K562 (cell line): ENCODE results near the gene FGGY. TPM values are rescaled to one million over a fixed set of nuclear protein-coding genes. Genes with fewer than 3 reads are reported as not detected.

Source experiments
- ATAC-seq: fragments of 200-7000 bp; cut with Tn5 transposase; 3 replicates; pipeline ENCODE4 v1.9.1; 2020; ENCODE audit warnings: moderate library complexity
- BruUV-seq: library from RNA; stranded (reverse); fragments of 400-500 nt; replicated peaks from 2 replicates; lab custom pipeline; 2021; lab: Mats Ljungman, UMichigan
- CTCF ChIA-PET: fragments of 300-600 bp; formaldehyde crosslinking; extraction: SDS; loops from one replicate; lab custom pipeline; 2021; ENCODE audit warnings: low intra/inter-chr PET ratio; lab: Yijun Ruan, JAX
- POLR2A ChIA-PET: fragments of 300-600, 350-650 bp; sonication (Branson Sonifier 250); formaldehyde crosslinking; extraction: SDS; loops from one replicate; lab custom pipeline; 2021; ENCODE audit warnings: antibody characterized with exemption, inconsistent platforms; lab: Yijun Ruan, JAX
- DNase-seq, 4 experiments: peaks; one replicate each; pipeline versions ENCODE4 v3.0.0 to v3.0.0-alpha.2; 2011 to 2018; ENCODE audit warnings: low spot score in 3 of 4, mixed read lengths in 3 of 4; ENCODE audit errors: extremely low read depth in 1 of 4
- FAIRE-seq: peaks from 2 replicates; lab custom pipeline; 2011; peaks lifted over from hg19 to GRCh38; lab: Jason Lieb, UNC
- H2AFZ ChIP-seq: 2 replicates; pipeline ENCODE4 v1.6.0; 2011; ENCODE audit warnings: low read depth, low read length, control low read depth, inconsistent platforms
- H3K27ac ChIP-seq: fragments of 200-600 bp; 3 replicates; pipeline ENCODE4 v1.8.0; 2011; ENCODE audit warnings: low read depth, mild to moderate bottlenecking, control low read depth, inconsistent platforms, low read length, moderate library complexity, mixed read lengths; ENCODE audit errors: extremely low read depth
- H3K27me3 ChIP-seq, 2 experiments: fragments of 300-600 bp in 1 of 2; 2 replicates in 1 of 2; 3 replicates in 1 of 2; pipeline versions ENCODE4 v1.6.0 to v1.8.0; 2011; ENCODE audit warnings: inconsistent platforms in 2 of 2, low read length in 2 of 2, mild to moderate bottlenecking in 1 of 2, mixed read lengths in 1 of 2, moderate library complexity in 1 of 2; ENCODE audit not compliant: control insufficient read depth in 2 of 2, insufficient read depth in 2 of 2
- H3K36me3 ChIP-seq: fragments of 300-600 bp; 3 replicates; pipeline ENCODE4 v1.8.0; 2011; ENCODE audit warnings: mild to moderate bottlenecking, low read length, inconsistent platforms; ENCODE audit not compliant: control insufficient read depth, insufficient read depth
- H3K4me1 ChIP-seq, 2 experiments: fragments of 200-600 bp in 1 of 2; replicated peaks in 1 of 2; 2 replicates in 1 of 2; 3 replicates in 1 of 2; pipeline versions ENCODE4 v1.5.1 to v1.8.0; 2011; ENCODE audit warnings: inconsistent platforms in 2 of 2, low read length in 2 of 2, mild to moderate bottlenecking in 1 of 2, mixed read lengths in 1 of 2, moderate library complexity in 1 of 2; ENCODE audit not compliant: control insufficient read depth in 2 of 2, insufficient read depth in 2 of 2
- H3K4me2 ChIP-seq: 2 replicates; pipeline ENCODE4 v1.6.1; 2011; ENCODE audit warnings: low read length, control low read depth, inconsistent platforms, mixed read lengths; ENCODE audit not compliant: insufficient read depth
- H3K4me3 ChIP-seq: fragments of 200-600 bp; sonication (generic), shearing (Covaris generic); 2 replicates; pipeline ENCODE4 v1.5.1; 2016; ENCODE audit warnings: control low read depth, inconsistent platforms
- H3K79me2 ChIP-seq: fragments of 200-600 bp; 3 replicates; pipeline ENCODE4 v1.8.0; 2011; ENCODE audit warnings: low read length, inconsistent platforms; ENCODE audit not compliant: control insufficient read depth, insufficient read depth
- H3K9ac ChIP-seq, 2 experiments: 2 replicates each; pipeline versions ENCODE4 v1.6.0 to v1.6.1; 2011; ENCODE audit warnings: low read depth in 2 of 2, low read length in 2 of 2, control low read depth in 1 of 2, inconsistent platforms in 1 of 2, mild to moderate bottlenecking in 1 of 2, mixed read lengths in 1 of 2; ENCODE audit not compliant: insufficient read depth in 1 of 2
- H3K9me1 ChIP-seq: one replicate; pipeline ENCODE4 v1.6.0; 2011; ENCODE audit warnings: inconsistent platforms, mild to moderate bottlenecking, low read length, moderate library complexity; ENCODE audit not compliant: control insufficient read depth, insufficient read depth
- H3K9me3 ChIP-seq: replicated peaks from 2 replicates; pipeline ENCODE4 v1.5.1; 2011; ENCODE audit warnings: low read depth, low read length, inconsistent platforms; ENCODE audit not compliant: control insufficient read depth, insufficient read depth
- H4K20me1 ChIP-seq: replicated peaks from 2 replicates; pipeline ENCODE4 v1.6.1; 2011; ENCODE audit warnings: low read length, inconsistent platforms, mixed read lengths; ENCODE audit not compliant: control insufficient read depth, insufficient read depth
- CAMTA2 ChIP-seq: fragments of 250-450 bp; sonication (Bioruptor Pico); conservative IDR thresholded peaks from 2 replicates; pipeline ENCODE4 v1.5.1; 2022
- CEBPB ChIP-seq: fragments of 450-650 bp; IDR thresholded peaks from 2 replicates; pipeline ENCODE4 v1.6.1; 2016; ENCODE audit warnings: missing genetic modification characterization, missing compliant biosample characterization
- E4F1 ChIP-seq: fragments of 250-450 bp; sonication (Bioruptor Pico); IDR thresholded peaks from 2 replicates; pipeline ENCODE4 v1.5.0; 2021; ENCODE audit warnings: mild to moderate bottlenecking, borderline replicate concordance
- PATZ1 ChIP-seq: fragments of 250-450 bp; sonication (Bioruptor Pico); IDR thresholded peaks from 2 replicates; pipeline ENCODE4 v1.5.0; 2020; ENCODE audit warnings: mild to moderate bottlenecking, borderline replicate concordance
- SAFB2 ChIP-seq: fragments of 200-400 bp; formaldehyde crosslinking; IDR thresholded peaks from 2 replicates; pipeline ENCODE4 v1.6.1; 2018; ENCODE audit warnings: borderline replicate concordance, low read length, low read depth, moderate library complexity; ENCODE audit not compliant: severe bottlenecking
- SMARCA4 ChIP-seq: fragments of 450-650 bp; IDR thresholded peaks from 2 replicates; pipeline ENCODE4 v1.6.1; 2016
- STAT6 ChIP-seq: sonication (generic); formaldehyde crosslinking; IDR thresholded peaks from 2 replicates; pipeline ENCODE4 v1.8.1; 2023; ENCODE audit warnings: mild to moderate bottlenecking, missing genetic modification reagents
- ZNF224 ChIP-seq: sonication (generic); formaldehyde crosslinking; IDR thresholded peaks from 2 replicates; pipeline ENCODE4 v1.8.0; 2022; ENCODE audit warnings: mild to moderate bottlenecking, missing genetic modification reagents
- ZNF354B ChIP-seq: fragments of 250-450 bp; sonication (Bioruptor Pico); IDR thresholded peaks from 2 replicates; pipeline ENCODE4 v1.4.0; 2020
- WGBS: fragments of 100-300 bp; shearing (Covaris generic); methylation state at CpG from one replicate; pipeline ENCODE4 v1.1.6; 2016; ENCODE audit warnings: low coverage, mixed read lengths; ENCODE audit not compliant: insufficient coverage; ENCODE audit errors: missing lambda C conversion rate; 5-methylcytosine and 5-hydroxymethylcytosine counted together
- in situ Hi-C: fragments of 300-500 bp; cut with MboI; formaldehyde crosslinking; loops from 4 replicates; pipeline ENCODE4 v1.15.0; 2018; ENCODE audit warnings: inconsistent platforms, mixed read lengths
- intact Hi-C: fragments of 100-400 bp; cut with micrococcal nuclease; formaldehyde crosslinking; loops from 2 replicates; pipeline ENCODE4 v1.14.2; 2022
- polyA plus RNA-seq, 8 experiments: library from polyadenylated mRNA; depleted of rRNA in 4 of 8; stranded (reverse) in 5 of 8; unstranded in 3 of 8; fragments of >200 nt; fragmentation: Nextera tagmentation in 2 of 8; fragmentation: Illumina TruSeq in 1 of 8; extraction: Ambion mirVana in 2 of 8; extraction: Trizol in 1 of 8; gene quantifications; 2 replicates each; pipeline versions ENCODE4 v1.2.1 to v1.2.3, GENCODE V29; 2011 to 2014; ENCODE audit warnings: inconsistent platforms in 1 of 8, missing spikeins in 1 of 8
- total RNA-seq, 7 experiments: library from RNA; depleted of rRNA in 6 of 7; stranded (reverse); fragments of >200 nt in 6 of 7; fragmentation: Illumina TruSeq in 2 of 7; extraction: Trizol in 2 of 7; gene quantifications; 2 replicates each; pipeline versions ENCODE4 v1.2.1 to v1.2.3, GENCODE V29; 2011 to 2021; ENCODE audit warnings: low replicate concordance in 1 of 7

FGGY gene
- total and polyA plus RNA-seq, 9 of the 15 experiments (the other 6 are each of a cell fraction or from before 2014, with no cell fraction given) = 9.7 to 19.2 (median 12.6) TPM

GRCh38 chr1:59261537-59261936 lies 35.4 kb upstream of the FGGY start:
- FAIRE-seq (no peak), DNase-seq (no peak), ATAC-seq (no peak)
- ChIA-PET CTCF (no interaction called here), POLR2A (no interaction called here)
- TF ChIP-seq SAFB2 (no peak), SMARCA4 (no peak)
- Histone ChIP-seq H3K9me3 (no peaks in the 10 kb centered on the region), H4K20me1 (no peaks in the 10 kb centered on the region), H3K4me3 (no peak overlapping the region), H3K79me2 (no peaks in the 10 kb centered on the region), H3K9me1 (no peaks in the 10 kb centered on the region), H3K9ac (no peak overlapping the region), H3K4me2 (no peak overlapping the region), H3K36me3 (no peaks in the 10 kb centered on the region), H3K27me3 (no peaks in the 10 kb centered on the region; a peak in 1 of 5 replicates), H3K27ac (no peak overlapping the region), H3K4me1 (no peaks in the 10 kb centered on the region; a peak in 1 of 5 replicates), H2AFZ (no peak overlapping the region)
- BruUV-seq = no TSS peak
- intact Hi-C loops (no loop called here), in situ Hi-C loops (no loop called here)
- 0% methylated on average over 1 of the region's 1 CpG for WGBS

- in situ Hi-C loops = no loop called here
- Histone ChIP-seq H3K79me2 (no peaks in the 10 kb centered on the region), H3K9ac (no peak overlapping the region), H3K27ac (no peak overlapping the region), H4K20me1 (no peaks in the 10 kb centered on the region), H3K4me3 (no peak overlapping the region), H3K4me2 (no peak overlapping the region), H3K9me3 (no peaks in the 10 kb centered on the region), H2AFZ (no peak overlapping the region), H3K36me3 (no peaks in the 10 kb centered on the region), H3K27me3 (no peaks in the 10 kb centered on the region; a peak in 1 of 5 replicates), H3K4me1 (no peaks in the 10 kb centered on the region; a peak in 1 of 5 replicates), H3K9me1 (no peaks in the 10 kb centered on the region)
- DNase-seq = no peak
- CTCF ChIA-PET = no interaction called here
- POLR2A ChIA-PET = no interaction called here
- no peak for ATAC-seq
- no TSS peak for BruUV-seq
- intact Hi-C loops = no loop called here
- FAIRE-seq = no peak
- TF ChIP-seq ZNF354B (CRISPR knock-in tag) = no peak
- TF ChIP-seq E4F1 (CRISPR knock-in tag) = no peak
- no peak for TF ChIP-seq CEBPB (tag)
- TF ChIP-seq STAT6 = no peak
- TF ChIP-seq ZNF224 (CRISPR knock-in tag) = no peak
- no peak for TF ChIP-seq PATZ1
- no peak for TF ChIP-seq CAMTA2 (CRISPR knock-in tag)
Measured at GRCh38 chr1:59262631-59263030, 34.3 kb upstream of the FGGY start.
